Right lobe of liver (tissue), 4 donors: ENCODE measurements around the gene OPCML.

Source experiments
- CTCF ChIP-seq, 4 donors: fragments of 200-600 bp in 3 of 4; fragments of 450-650 bp in 1 of 4; IDR thresholded peaks; one replicate each; pipeline versions ENCODE4 v1.5.1 to v1.8.0; 2016 to 2022; ENCODE audit warnings: antibody characterized with exemption in 4 of 4, mild to moderate bottlenecking in 2 of 4
- POLR2A ChIP-seq: fragments of 450-650 bp; IDR thresholded peaks from one replicate; pipeline ENCODE4 v1.6.1; 2017; ENCODE audit warnings: antibody characterized with exemption, mild to moderate bottlenecking
- donor health status: DM: no; HTN: no; CAD: no.
- donor health status: DM: no; HTN: no; CAD: no.
- donor health status: DM: no; HTN: yes; CAD: no.

GRCh38 chr11:133118563-133119268, 413.6 kb downstream of the OPCML start:
- TF ChIP-seq CTCF (IDR thresholded peaks at IDR 0.05) (no peak), POLR2A (no peak)
